GM12878 (cell line): Measurements from ENCODE around the gene YARS2. TPM values are rescaled to one million over a fixed set of nuclear protein-coding genes. Genes with fewer than 3 reads are reported as not detected.

Experiments
- ATAC-seq: fragments of 200-7000 bp; cut with Tn5 transposase; 3 replicates; pipeline ENCODE4 v1.9.1; 2020; ENCODE audit warnings: mild to moderate bottlenecking, moderate library complexity
- BruUV-seq: library from RNA; stranded (reverse); fragments of 400-500 nt; replicated peaks from 2 replicates; lab custom pipeline; 2021; lab: Mats Ljungman, UMichigan
- CTCF ChIA-PET: fragments of 300-600 bp; sonication (Branson Sonifier 250); formaldehyde crosslinking; extraction: SDS; loops from one replicate; lab custom pipeline; 2021; ENCODE audit warnings: inconsistent platforms; lab: Yijun Ruan, JAX
- POLR2A ChIA-PET: fragments of 350-600 bp; formaldehyde crosslinking; extraction: SDS; loops from one replicate; lab custom pipeline; 2021; ENCODE audit warnings: inconsistent platforms; lab: Charles Lee
- RAD21 ChIA-PET: fragments of 300-600 bp; sonication (Branson Sonifier 250); formaldehyde crosslinking; loops from one replicate; lab custom pipeline; 2023; ENCODE audit warnings: antibody characterized with exemption; ENCODE audit not compliant: unreplicated experiment; lab: Charles Lee
- SMC1A ChIA-PET: fragments of 300-600 bp; sonication (Branson Sonifier 250); formaldehyde crosslinking; loops from one replicate; lab custom pipeline; 2023; ENCODE audit not compliant: unreplicated experiment, uncharacterized antibody; lab: Charles Lee
- DNase-seq: peaks from one replicate; pipeline ENCODE4 v3.0.0-alpha.2; 2011; ENCODE audit warnings: low read depth, low spot score
- FAIRE-seq: peaks from 3 replicates; lab custom pipeline; 2011; peaks lifted over from hg19 to GRCh38; lab: Jason Lieb, UNC
- H2AFZ ChIP-seq: 2 replicates; pipeline ENCODE4 v1.6.0; 2011; ENCODE audit warnings: low read depth, low read length, control low read depth; ENCODE audit not compliant: control insufficient read depth
- H3K27ac ChIP-seq: 2 replicates; pipeline ENCODE4 v1.5.1; 2011; ENCODE audit warnings: control low read depth; ENCODE audit not compliant: control insufficient read depth, insufficient read depth
- H3K27me3 ChIP-seq, 2 experiments: replicated peaks in 1 of 2; 2 replicates each; pipeline versions ENCODE4 v1.6.0 to v1.6.1; 2011; ENCODE audit warnings: low read length in 1 of 2; ENCODE audit not compliant: control insufficient read depth in 2 of 2, insufficient read depth in 2 of 2
- H3K36me3 ChIP-seq, 2 experiments: 2 replicates each; pipeline ENCODE4 v1.5.1; 2011; ENCODE audit warnings: low read length in 1 of 2; ENCODE audit not compliant: control insufficient read depth in 2 of 2, insufficient read depth in 2 of 2
- H3K4me1 ChIP-seq: 2 replicates; pipeline ENCODE4 v1.6.1; 2011; ENCODE audit warnings: mild to moderate bottlenecking, low read length, moderate library complexity, mixed read lengths; ENCODE audit not compliant: control insufficient read depth, insufficient read depth
- H3K4me2 ChIP-seq: 2 replicates; pipeline ENCODE4 v1.6.0; 2011; ENCODE audit warnings: control low read depth; ENCODE audit not compliant: control insufficient read depth, insufficient read depth
- H3K4me3 ChIP-seq: fragments of 200-600 bp; sonication (generic); 2 replicates; pipeline ENCODE4 v1.5.1; 2016
- H3K79me2 ChIP-seq: 2 replicates; pipeline ENCODE4 v1.6.0; 2011; ENCODE audit warnings: low read length; ENCODE audit not compliant: control insufficient read depth, insufficient read depth
- H3K9ac ChIP-seq: 2 replicates; pipeline ENCODE4 v1.8.0; 2011; ENCODE audit warnings: low read length, control low read depth, mixed read lengths; ENCODE audit not compliant: control insufficient read depth, insufficient read depth
- H3K9me3 ChIP-seq: replicated peaks from 3 replicates; pipeline ENCODE4 v1.5.1; 2011; ENCODE audit warnings: mild to moderate bottlenecking, low read length; ENCODE audit not compliant: control insufficient read depth, insufficient read depth
- H4K20me1 ChIP-seq: 2 replicates; pipeline ENCODE4 v1.6.0; 2011; ENCODE audit not compliant: control insufficient read depth, insufficient read depth
- EED ChIP-seq: sonication (generic); IDR thresholded peaks from 2 replicates; pipeline ENCODE4 v1.6.1; 2016; ENCODE audit warnings: antibody characterized with exemption, low read depth
- ESRRA ChIP-seq: IDR thresholded peaks from 2 replicates; pipeline ENCODE4 v1.6.1; 2012; ENCODE audit warnings: mild to moderate bottlenecking, low read length, improper control_type of control experiment
- HCFC1 ChIP-seq: fragments of 150-350 bp; IDR thresholded peaks from 2 replicates; pipeline ENCODE4 v1.6.1; 2014; ENCODE audit warnings: low read length
- KDM1A ChIP-seq: fragments of 200-600 bp; sonication (generic); IDR thresholded peaks from 2 replicates; pipeline ENCODE4 v1.6.1; 2016; ENCODE audit warnings: borderline replicate concordance
- RUNX3 ChIP-seq: IDR thresholded peaks from 2 replicates; pipeline ENCODE4 v1.6.1; 2012; ENCODE audit warnings: low read length, inconsistent platforms
- SIN3A ChIP-seq: IDR thresholded peaks from 2 replicates; pipeline ENCODE4 v1.6.1; 2012; ENCODE audit warnings: low read depth, low read length, improper control_type of control experiment
- SPI1 ChIP-seq: IDR thresholded peaks from 2 replicates; pipeline ENCODE4 v1.6.1; 2011; ENCODE audit warnings: low read depth, mild to moderate bottlenecking, low read length, moderate library complexity, borderline replicate concordance; ENCODE audit not compliant: insufficient read depth
- WGBS: methylation state at CpG from one replicate; pipeline ENCODE4 v1.1.6; 2016; ENCODE audit warnings: low lambda C conversion rate; ENCODE audit not compliant: insufficient replicate concordance, insufficient coverage; ENCODE audit errors: missing lambda C conversion rate; 5-methylcytosine and 5-hydroxymethylcytosine counted together
- in situ Hi-C: fragments of 300-500 bp; cut with MboI; formaldehyde crosslinking; loops from 9 replicates; pipeline ENCODE4 v1.14.3; 2018; ENCODE audit warnings: mixed read lengths
- intact Hi-C: fragments of 100-400 bp; cut with micrococcal nuclease; formaldehyde crosslinking; loops from one replicate; pipeline ENCODE4 v1.14.2; 2022; ENCODE audit not compliant: unreplicated experiment
- polyA plus RNA-seq, 11 experiments: library from polyadenylated mRNA; depleted of rRNA in 4 of 11; unstranded in 6 of 11; stranded (reverse) in 5 of 11; fragments of >200 nt; fragmentation: Nextera tagmentation in 4 of 11; fragmentation: Illumina TruSeq in 1 of 11; extraction: Ambion mirVana in 4 of 11; extraction: Trizol in 1 of 11; gene quantifications; 1 replicate in 1 of 11; 2 replicates in 10 of 11; pipeline versions ENCODE4 v1.2.1 to v1.2.3, GENCODE V29; 2011 to 2016; ENCODE audit warnings: inconsistent platforms in 2 of 11, missing spikeins in 2 of 11, low read depth in 1 of 11
- total RNA-seq, 4 experiments: library from RNA; depleted of rRNA in 3 of 4; stranded (reverse); fragments of >200 nt in 3 of 4; fragmentation: Illumina TruSeq in 1 of 4; extraction: Trizol in 1 of 4; gene quantifications; 2 replicates each; pipeline versions ENCODE4 v1.2.1 to v1.2.3, GENCODE V29; 2013 to 2021

YARS2 gene
- total and polyA plus RNA-seq, 10 of the 15 experiments (the other 5 are each of a cell fraction or from before 2014, with no cell fraction given) = 13.4 to 46.7 (median 29.6) TPM

- peak overlapping the region; percentile 77 for H3K4me3 ChIP-seq
- H3K27me3 ChIP-seq = no peaks in the 10 kb centered on the region
- H3K36me3 ChIP-seq = peaks cover 0 to 4% of the 10 kb centered on the region in 2 experiments; a peak in 3 of 4 replicates
- no peak overlapping the region for H2AFZ ChIP-seq
- intact Hi-C loops = loop anchor here (2.0 to 10.0 kb wide), 2 partner anchors 389 to 1101 kb away; no protein-coding TSS in a partner anchor
- no peak for ATAC-seq
- SMC1A ChIA-PET = interaction anchor here (0.6 to 4.9 kb wide), 15 partner anchors 19 to 1267 kb away, joined by 3 to 67 read pairs (median 11); partner anchors contain the start of gene ALG10
- TF ChIP-seq KDM1A = no peak
- no peak for TF ChIP-seq RUNX3
- TF ChIP-seq SPI1 = peak; percentile 43; the same call in 1 of the 2 replicates
- TF ChIP-seq HCFC1 = no peak
- no peak for TF ChIP-seq SIN3A
- no peak for TF ChIP-seq ESRRA
- 0 out of 2 replicates have a peak, but pooled peaks have one; percentile 12 for TF ChIP-seq EED
- no peak for FAIRE-seq
- H3K4me2 ChIP-seq = peak overlapping the region; percentile 92
- in situ Hi-C loops = loop anchor here (5.0 to 25.0 kb wide), 4 partner anchors 297 to 1608 kb away; no protein-coding TSS in a partner anchor
- peak overlapping the region; percentile 89 for H3K27ac ChIP-seq
- H3K9ac ChIP-seq = peak overlapping the region; percentile 93
- RAD21 ChIA-PET = interaction anchor here (0.9 to 4.8 kb wide), 20 partner anchors 9 to 1267 kb away, joined by 3 to 82 read pairs (median 10); partner anchors contain the start of gene ALG10
- H3K9me3 ChIP-seq = no peaks in the 10 kb centered on the region
- CTCF ChIA-PET = interaction anchor here (0.6 to 5.0 kb wide), 22 partner anchors 9 to 1370 kb away, joined by 3 to 110 read pairs (median 10); partner anchors contain the start of gene ALG10
- no peaks in the 10 kb centered on the region for H3K4me1 ChIP-seq
- DNase-seq = no peak
- BruUV-seq = no TSS peak
- 5% methylated on average over 2 of the region's 2 CpGs for WGBS
- POLR2A ChIA-PET = interaction anchor here (0.7 kb wide), 1 partner anchor 73 kb away, joined by 3 read pairs; no protein-coding TSS in a partner anchor
- H3K79me2 ChIP-seq = peaks cover 22% of the 10 kb centered on the region
- H4K20me1 ChIP-seq = no peaks in the 10 kb centered on the region
Observed at GRCh38 chr12:32754111-32754510, 1.6 kb downstream of the YARS2 start.
